HFFc6 (cell line): ENCODE results near the gene CLEC16A. TPM values are rescaled to one million over a fixed set of nuclear protein-coding genes. Genes with fewer than 3 reads are reported as not detected.

Experiments
- DNase-seq: peaks from one replicate; pipeline ENCODE4 v3.0.0-alpha.2; 2018
- H3K27ac Mint-ChIP-seq: 2 replicates; pipeline ENCODE4 v1.8.0; 2020; ENCODE audit warnings: mild to moderate bottlenecking, mixed read lengths
- H3K27me3 Mint-ChIP-seq: 2 replicates; pipeline ENCODE4 v1.8.0; 2021; ENCODE audit warnings: mild to moderate bottlenecking, moderate library complexity, mixed read lengths; ENCODE audit not compliant: insufficient read depth
- H3K36me3 Mint-ChIP-seq: 2 replicates; pipeline ENCODE4 v1.8.0; 2021; ENCODE audit warnings: low read depth, mixed read lengths
- H3K4me1 Mint-ChIP-seq: 2 replicates; pipeline ENCODE4 v1.8.0; 2020; ENCODE audit warnings: low read depth, mixed read lengths
- H3K4me3 Mint-ChIP-seq: 2 replicates; pipeline ENCODE4 v1.8.0; 2020; ENCODE audit warnings: mild to moderate bottlenecking, moderate library complexity, mixed read lengths
- H3K9me3 Mint-ChIP-seq: 2 replicates; pipeline ENCODE4 v1.8.0; 2020; ENCODE audit warnings: mild to moderate bottlenecking, mixed read lengths
- total RNA-seq, 6 experiments: library from RNA; stranded (reverse); fragmentation: NEBNext Ultra II Directional; extraction: Animal tissue kit (Norgen Biotek cat#: 25700); gene quantifications; 2 replicates in 1 of 6; 3 replicates in 5 of 6; pipeline ENCODE4 v1.2.3, GENCODE V29; 2021
- TF ChIP-seq, protein P1 (sequence below): fragments of 200-600 bp; sonication (generic); IDR thresholded peaks from 2 replicates; pipeline ENCODE4 v1.5.0; 2021; ENCODE audit warnings: antibody characterized with exemption, mild to moderate bottlenecking

Gene CLEC16A
- total RNA-seq, 6 experiments from 2014 or later, result 19.4 to 23.2 (median 21.2) TPM

DNA sequence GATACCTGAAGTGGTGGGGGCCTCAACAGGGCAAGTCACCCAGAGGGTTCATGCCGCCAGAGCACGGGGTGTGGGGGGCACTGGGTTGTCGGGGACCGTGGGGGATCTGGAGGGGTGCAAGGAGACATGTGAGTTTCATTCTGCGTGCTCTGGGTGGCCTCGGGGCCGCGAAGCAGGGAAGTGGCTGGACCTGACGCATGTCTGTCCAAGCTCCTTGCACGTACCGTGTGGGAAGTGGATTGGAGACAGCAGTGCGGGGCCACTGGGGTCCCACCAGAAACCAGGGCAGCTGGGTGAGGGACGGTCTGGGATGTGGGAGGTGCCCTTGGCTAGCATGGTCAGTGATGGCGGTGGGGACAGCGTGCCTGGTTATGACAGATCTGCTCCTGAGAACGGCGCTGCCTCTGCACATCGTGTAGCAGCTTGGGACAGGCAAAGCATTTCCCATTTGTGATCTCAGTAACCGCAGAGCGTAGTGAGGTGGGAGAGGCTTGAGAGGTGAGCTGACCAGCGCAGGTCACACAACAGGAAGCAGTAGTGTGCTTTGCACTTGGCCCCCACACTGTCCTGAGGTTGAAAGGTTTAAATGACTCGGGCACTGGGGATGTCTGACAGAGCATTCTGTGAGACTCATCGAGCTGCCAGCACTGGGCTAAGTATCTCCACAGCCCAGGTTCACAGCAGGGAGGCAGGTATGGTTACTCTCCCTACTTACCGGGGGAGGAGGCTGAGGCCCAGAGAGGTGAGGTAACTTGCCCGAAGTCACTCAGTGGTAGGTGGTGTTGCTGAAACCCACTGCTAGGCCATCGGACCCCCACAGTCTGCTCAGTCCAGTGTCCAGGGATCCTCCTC lies 197.3 kb downstream of the CLEC16A start:
- no peak overlapping the region for H3K27ac Mint-ChIP-seq
- no peak for DNase-seq

GRCh38 chr16:11142261-11142630 lies 197.9 kb downstream of the CLEC16A start:
- TF ChIP-seq, protein P1, sequence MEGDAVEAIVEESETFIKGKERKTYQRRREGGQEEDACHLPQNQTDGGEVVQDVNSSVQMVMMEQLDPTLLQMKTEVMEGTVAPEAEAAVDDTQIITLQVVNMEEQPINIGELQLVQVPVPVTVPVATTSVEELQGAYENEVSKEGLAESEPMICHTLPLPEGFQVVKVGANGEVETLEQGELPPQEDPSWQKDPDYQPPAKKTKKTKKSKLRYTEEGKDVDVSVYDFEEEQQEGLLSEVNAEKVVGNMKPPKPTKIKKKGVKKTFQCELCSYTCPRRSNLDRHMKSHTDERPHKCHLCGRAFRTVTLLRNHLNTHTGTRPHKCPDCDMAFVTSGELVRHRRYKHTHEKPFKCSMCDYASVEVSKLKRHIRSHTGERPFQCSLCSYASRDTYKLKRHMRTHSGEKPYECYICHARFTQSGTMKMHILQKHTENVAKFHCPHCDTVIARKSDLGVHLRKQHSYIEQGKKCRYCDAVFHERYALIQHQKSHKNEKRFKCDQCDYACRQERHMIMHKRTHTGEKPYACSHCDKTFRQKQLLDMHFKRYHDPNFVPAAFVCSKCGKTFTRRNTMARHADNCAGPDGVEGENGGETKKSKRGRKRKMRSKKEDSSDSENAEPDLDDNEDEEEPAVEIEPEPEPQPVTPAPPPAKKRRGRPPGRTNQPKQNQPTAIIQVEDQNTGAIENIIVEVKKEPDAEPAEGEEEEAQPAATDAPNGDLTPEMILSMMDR, result no peak
- H3K27ac Mint-ChIP-seq, result no peak overlapping the region
- no peaks in the 10 kb centered on the region for H3K9me3 Mint-ChIP-seq
- DNase-seq, result no peak
- no peaks in the 10 kb centered on the region for H3K36me3 Mint-ChIP-seq
- no peaks in the 10 kb centered on the region; the same call in none of the 2 replicates for H3K27me3 Mint-ChIP-seq
- peaks cover 34% of the 10 kb centered on the region for H3K4me1 Mint-ChIP-seq
- no peak overlapping the region for H3K4me3 Mint-ChIP-seq

More for the DNA sequence above, 197.3 kb downstream of the CLEC16A start:
- H3K36me3 Mint-ChIP-seq, result no peaks in the 10 kb centered on the region
- H3K4me1 Mint-ChIP-seq, result peaks cover 40% of the 10 kb centered on the region
- H3K4me3 Mint-ChIP-seq, result no peak overlapping the region
- TF ChIP-seq, protein P1, result no peak
- H3K9me3 Mint-ChIP-seq, result no peaks in the 10 kb centered on the region
- H3K27me3 Mint-ChIP-seq, result no peaks in the 10 kb centered on the region; the same call in none of the 2 replicates

DNA sequence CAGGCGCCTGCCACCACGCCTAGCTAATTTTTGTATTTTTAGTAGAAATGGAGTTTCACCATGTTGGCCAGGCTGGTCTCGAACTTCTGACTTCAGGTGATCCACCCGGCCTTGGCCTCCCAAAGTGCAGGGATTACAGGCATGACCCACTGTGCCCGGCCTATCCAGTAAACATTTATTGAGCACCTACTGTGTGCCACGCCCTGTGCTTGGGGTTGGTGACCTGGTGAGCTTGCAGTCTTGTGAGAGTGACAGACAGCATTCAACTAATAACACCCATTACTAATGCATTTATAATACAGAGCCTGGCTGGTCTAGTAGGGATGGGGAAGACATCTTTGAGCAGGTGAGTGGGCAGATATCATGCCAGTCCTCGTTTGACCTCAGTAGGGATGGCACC lies 198.6 kb downstream of the CLEC16A start:
- no peak for DNase-seq
- no peaks in the 10 kb centered on the region for H3K9me3 Mint-ChIP-seq
- no peaks in the 10 kb centered on the region; the same call in none of the 2 replicates for H3K27me3 Mint-ChIP-seq
- H3K36me3 Mint-ChIP-seq, result no peaks in the 10 kb centered on the region
- H3K4me1 Mint-ChIP-seq, result peaks cover 27% of the 10 kb centered on the region
- TF ChIP-seq, protein P1, result no peak
- no peak overlapping the region for H3K4me3 Mint-ChIP-seq
- H3K27ac Mint-ChIP-seq, result no peak overlapping the region

- no peak overlapping the region for H3K27ac Mint-ChIP-seq
- no peaks in the 10 kb centered on the region; the same call in 1 of the 2 replicates for H3K27me3 Mint-ChIP-seq
- no peak overlapping the region for H3K4me3 Mint-ChIP-seq
- no peak for DNase-seq
- no peaks in the 10 kb centered on the region for H3K36me3 Mint-ChIP-seq
- H3K4me1 Mint-ChIP-seq, result peaks cover 28% of the 10 kb centered on the region
- H3K9me3 Mint-ChIP-seq, result no peaks in the 10 kb centered on the region
- TF ChIP-seq, protein P1, result no peak
Observed at GRCh38 chr16:11143372-11144035, 199.1 kb downstream of the CLEC16A start.

DNA sequence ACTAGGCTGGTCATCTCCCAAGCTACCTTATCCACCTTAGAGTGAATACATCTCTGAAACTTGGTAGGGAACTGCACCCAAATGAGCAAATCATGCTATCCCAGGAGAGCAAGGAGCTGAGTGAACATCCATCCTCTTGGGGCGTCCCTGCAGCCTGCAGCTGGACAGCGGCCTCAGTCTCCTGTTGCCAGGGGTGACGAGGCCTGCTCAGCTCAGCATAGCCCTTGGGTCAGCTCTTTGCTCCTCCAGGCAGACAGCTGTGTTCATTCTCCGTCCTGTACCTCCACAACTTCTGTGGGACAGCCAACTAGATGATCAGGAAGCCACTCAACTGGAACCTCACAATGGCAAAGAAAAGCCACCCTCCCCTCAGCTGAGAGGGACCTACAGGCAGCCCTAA lies 199.8 kb downstream of the CLEC16A start:
- H3K36me3 Mint-ChIP-seq, result no peaks in the 10 kb centered on the region

More for the DNA sequence above, 199.8 kb downstream of the CLEC16A start:
- no peaks in the 10 kb centered on the region; the same call in 1 of the 2 replicates for H3K27me3 Mint-ChIP-seq
- TF ChIP-seq, protein P1, result no peak
- H3K9me3 Mint-ChIP-seq, result no peaks in the 10 kb centered on the region
- no peak overlapping the region for H3K4me3 Mint-ChIP-seq
- DNase-seq, result no peak
- peaks cover 33% of the 10 kb centered on the region for H3K4me1 Mint-ChIP-seq
- H3K27ac Mint-ChIP-seq, result no peak overlapping the region
